SK-N-MC (cell line): ENCODE measurements around the gene EED.

ENCODE experiments used
- EZH2 ChIP-seq: fragments of 200-600 bp; sonication (generic); IDR thresholded peaks from one replicate; pipeline ENCODE4 v1.6.1; 2017; ENCODE audit warnings: antibody characterized with exemption
- FOXP2 ChIP-seq: optimal IDR thresholded peaks from 2 replicates; pipeline ENCODE3; 2011; ENCODE audit warnings: mild to moderate bottlenecking, moderate library complexity; ENCODE audit not compliant: insufficient read depth; ENCODE audit errors: extremely low read length, control extremely low read depth
- POLR2AphosphoS5 ChIP-seq: IDR thresholded peaks from 2 replicates; pipeline ENCODE4 v1.6.1; 2012; ENCODE audit warnings: mild to moderate bottlenecking, low read depth, low read length, borderline replicate concordance

DNA sequence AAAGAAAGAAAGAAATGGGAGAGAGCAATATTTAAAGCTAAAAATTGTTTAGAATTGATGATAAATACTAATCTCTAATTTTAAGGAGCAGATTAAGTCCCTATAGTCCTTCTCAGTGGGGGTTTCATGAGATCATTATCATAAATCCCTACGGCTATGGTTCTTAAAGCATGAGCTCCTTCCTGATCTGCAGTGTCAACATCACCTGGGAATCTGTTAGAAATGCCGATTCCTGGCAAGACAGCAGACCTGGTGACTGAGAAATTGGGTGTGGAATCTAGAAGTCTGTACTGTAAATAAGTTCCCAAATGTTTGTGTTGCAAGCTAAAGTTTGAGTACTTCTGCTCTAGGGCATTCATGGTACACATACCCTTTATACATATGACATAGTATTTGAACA lies 70.1 kb downstream of the EED start:
- no peak for TF ChIP-seq POLR2AphosphoS5
- no peak for TF ChIP-seq EZH2
- TF ChIP-seq FOXP2, result no peak
